GM21390 (cell line): ENCODE data around the gene MYL9.

ENCODE experiments used
- ATAC-seq: cut with Tn5 transposase; IDR thresholded peaks from one replicate; pipeline ENCODE4 v1.9.1; 2021; ENCODE audit not compliant: unreplicated experiment

The MYL9 gene

DNA sequence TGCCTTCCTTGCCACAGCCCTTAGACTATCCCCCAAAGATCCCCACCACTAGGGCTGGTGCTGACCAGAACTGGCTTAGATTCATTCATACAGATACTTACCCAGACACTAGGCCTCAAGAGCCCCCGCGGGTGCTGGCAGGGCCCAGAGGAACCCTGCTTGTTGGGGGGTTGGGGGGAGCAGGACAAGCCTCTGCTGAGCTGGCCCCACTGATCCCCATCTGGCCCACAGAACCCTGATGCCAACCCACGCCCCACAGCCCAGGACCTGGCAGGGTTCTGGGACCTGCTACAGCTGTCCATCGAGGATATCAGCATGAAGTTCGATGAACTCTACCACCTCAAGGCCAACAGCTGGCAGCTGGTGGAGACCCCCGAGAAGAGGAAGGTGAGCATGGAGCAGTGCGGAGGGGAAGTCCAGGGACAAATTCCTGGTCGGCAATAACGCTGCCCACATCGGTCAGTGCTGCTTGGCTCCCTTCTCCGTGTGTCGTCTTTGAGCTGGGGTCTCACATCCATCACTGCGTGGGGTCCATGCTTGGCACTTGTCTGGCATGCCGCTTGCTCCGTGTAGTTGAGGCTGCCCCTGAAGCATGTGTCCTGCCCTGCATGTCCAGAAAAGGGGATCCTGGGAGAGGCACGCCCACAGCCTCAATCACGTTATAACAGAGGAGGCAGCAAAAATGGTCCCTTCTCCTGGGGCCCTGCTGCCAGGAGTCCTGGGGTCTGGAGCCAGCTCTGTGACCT lies 15.5 kb upstream of the MYL9 start:
- ATAC-seq: no peak

DNA sequence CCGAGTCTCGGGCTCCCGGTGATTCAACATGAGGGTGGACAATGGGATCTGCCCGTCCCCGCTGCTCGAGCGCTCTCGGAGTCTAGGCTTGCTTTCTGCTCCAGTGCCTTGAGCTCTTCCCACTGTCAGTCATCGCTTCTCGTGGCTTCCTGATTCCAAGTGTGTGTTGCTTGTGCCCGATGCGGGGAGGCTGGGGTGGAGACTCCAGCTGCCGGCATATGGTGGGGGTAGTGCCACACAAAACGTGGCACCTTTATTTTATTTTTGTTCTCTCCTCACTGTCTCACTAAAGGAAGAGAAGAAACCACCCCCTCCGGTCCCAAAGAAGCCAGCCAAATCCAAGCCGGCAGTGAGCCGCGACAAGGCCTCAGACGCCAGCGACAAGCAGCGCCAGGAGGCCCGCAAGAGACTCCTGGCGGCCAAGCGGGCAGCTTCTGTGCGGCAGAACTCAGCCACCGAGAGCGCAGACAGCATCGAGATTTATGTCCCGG lies 14.8 kb upstream of the MYL9 start:
- ATAC-seq: no peak

DNA sequence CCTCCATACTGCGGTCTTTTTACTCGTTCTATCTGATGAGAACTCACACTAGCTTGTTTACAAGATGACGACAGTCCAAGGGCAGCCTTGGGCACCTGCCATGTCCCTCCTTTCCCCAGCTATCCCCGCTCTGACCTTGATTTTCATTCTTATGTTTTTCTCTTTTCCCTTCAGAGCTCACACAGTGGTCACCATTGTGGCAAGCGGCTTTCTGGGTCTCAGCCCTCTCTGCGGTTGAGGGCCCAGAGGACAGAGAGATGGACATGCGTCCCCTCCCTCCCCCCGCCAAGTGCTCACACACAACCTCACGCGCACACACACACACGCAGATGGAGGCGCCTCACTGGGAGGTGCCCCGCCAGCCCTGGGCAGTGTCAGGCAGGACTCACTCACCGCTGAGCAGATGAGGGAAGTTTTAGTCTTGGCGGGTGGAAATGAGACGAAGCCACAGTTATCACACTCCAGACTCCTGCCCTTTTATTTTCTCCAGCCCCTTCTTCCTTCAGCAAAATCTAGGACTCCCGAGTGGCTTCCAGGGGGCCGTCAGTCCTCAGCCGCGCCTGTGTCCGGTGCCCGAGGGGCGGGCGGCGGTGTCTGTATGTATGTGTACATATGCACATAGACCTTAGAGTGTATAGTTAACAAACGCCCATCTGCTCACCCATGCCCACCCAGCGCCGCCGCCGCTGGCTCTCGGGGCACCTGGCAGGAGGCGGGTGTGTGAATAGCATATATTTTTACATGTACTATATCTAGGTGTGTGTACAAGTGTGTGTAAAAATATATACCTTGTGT lies 13.8 kb upstream of the MYL9 start:
- no peak for ATAC-seq

DNA sequence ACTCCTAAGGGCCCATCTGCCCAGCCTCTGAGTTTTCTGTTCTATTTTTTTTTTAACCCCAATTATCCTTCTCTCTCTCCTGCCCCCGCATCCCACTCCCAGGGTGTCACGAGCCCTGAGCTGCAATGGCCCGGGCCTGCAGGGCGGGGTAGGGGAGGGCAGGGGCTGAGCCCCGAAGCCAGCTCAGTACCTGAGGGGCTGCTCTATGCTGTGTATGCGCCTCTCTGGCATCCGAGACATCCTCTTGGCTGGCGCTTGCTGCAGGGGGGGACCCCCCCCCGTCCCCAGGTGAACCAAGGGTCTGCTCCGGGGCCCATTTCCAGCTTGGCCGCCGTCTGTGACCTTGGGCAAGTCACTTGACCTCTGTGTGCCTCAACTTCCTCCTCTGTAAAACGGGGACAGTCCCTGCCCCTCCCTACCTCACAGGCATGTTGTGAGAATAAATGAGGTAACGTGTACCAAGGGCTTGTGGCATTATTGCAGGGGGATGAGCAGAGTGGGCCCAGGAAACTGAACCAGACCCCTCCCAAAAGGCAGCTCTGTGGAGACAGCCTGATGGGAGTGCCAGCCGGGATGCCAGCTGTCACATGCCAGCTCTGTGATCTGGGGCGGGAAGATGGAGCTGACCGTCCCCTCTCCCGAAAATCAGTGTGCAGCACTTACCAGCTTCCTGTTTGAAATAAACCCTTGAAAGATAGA lies 13.0 kb upstream of the MYL9 start:
- no peak for ATAC-seq

DNA sequence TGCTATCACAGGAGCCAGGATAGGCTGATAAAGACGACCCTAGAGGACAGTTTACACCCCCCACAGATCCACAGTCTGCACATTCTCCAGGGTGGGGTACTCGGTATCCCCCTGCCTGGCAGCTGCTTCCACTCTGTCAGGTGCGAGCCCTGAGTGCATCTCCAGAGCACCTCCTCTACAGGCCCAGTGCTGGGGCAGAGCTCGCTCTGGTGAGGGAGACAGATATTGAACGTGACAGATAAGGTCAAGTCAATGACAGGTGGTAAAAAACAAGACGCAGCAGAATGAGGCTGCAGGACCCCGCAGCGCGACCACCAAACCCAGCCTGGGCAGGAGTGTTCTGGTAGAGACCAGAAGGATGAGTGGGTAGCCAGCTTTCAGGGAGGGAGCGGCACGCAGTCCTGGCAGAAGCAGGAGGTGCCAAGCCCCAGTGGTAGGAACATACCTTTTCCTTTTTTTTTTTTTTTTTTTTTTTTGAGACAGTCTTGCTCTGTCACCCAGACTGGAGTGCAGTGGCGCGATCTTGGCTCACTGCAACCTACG lies 12.4 kb upstream of the MYL9 start:
- ATAC-seq: no peak

DNA sequence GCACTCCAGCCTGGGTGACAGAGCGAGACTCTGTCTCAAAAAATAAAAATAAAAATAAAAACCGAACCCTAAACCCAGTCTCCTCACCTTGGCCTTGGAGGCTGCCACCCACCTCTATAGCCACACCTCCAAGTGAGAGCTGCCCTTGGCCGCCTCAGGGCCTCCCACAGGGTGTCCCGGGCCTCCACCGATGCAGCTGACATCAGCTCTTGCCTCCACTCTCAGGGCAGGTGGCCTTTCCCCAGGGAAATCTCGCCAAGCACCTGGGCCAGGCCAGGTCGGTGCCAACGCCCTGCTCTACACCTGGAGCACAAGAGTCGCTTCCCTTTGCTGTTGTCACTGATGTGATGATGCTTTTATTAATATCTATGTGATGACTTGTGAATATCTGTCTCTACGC lies 8.9 kb upstream of the MYL9 start:
- no peak for ATAC-seq

DNA sequence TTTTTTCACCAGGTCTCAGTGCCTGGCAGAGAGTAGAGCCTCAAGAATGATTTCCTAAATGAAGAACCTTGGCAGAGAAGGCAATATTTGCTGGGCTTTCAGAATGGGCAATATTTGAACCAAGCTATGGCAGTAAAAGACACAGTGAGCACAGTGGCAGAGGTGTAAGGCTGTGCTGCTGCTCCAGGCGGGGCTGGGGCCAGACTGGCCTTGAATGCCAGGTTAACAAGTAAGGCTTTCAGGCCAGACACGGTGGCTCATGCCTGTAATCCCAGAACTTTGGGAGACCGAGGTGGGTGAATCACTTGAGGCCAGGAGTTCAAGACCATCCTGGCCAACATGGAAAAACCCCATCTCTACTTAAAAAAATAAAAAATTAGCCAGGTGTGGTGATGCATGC lies 8.5 kb upstream of the MYL9 start:
- no peak for ATAC-seq

DNA sequence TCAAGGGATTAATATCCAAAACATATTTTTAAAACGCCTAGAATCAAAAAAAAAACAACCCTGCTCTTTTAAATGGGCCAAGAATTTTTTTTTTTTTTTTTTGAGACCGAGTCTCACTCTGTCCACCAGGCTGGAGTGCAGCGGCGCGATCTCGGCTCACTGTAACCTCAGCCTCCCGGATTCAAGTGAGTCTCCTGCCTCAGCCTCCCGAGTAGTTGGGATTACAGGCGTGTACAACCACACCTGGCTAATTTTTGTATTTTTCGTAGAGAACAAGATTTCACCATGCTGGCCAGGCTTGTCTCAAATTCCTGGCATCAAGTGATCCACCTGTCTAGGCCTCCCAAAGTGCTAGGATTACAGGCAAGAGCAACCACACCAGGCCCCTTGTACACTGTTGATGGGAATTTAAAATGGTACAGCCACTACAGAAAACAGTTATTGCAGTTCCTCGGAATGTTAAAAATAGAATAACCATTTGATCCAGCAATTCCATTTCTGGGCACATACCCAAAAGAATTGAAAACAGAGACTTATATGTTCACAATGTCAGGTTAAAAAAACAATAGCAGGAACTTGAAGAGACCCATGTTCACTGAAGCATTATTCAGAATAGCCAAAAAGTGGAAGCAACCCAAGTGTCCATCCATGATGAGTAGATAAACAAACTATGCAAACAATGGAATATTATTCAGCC lies 3.1 kb upstream of the MYL9 start:
- ATAC-seq: no peak

DNA sequence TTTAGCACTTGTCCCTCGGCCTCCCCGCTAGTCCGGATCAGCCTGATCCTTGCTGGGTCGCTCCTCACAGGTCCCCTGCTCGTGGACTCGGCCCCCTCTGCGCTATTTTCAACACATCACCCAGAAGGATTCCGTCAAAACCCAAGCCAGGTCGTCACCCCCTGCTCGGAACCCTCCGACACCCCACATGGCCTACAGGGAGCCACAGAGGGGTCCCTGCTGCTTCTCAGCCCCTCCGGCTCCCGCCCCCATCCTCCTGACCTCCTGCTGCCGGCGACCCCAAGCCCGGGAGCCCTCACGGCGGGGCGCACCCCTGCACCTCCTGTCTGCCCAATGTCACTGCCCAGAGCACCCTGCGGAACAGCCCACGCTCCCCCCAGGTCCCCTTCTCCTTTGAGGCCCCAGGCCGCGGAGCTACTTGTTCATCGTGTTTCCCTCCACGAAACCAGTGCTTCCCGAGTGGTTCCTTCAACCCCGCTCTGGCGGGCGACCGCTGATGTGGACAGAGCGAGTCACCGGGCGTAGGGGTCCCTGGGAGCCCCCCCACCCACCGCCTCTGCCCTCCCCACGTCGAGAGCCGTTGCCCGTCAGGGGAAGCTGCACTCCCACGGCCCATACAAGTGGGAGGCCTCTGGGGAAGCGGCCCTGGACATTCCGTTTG lies 638 bp upstream of the MYL9 start:
- no peak for ATAC-seq

DNA sequence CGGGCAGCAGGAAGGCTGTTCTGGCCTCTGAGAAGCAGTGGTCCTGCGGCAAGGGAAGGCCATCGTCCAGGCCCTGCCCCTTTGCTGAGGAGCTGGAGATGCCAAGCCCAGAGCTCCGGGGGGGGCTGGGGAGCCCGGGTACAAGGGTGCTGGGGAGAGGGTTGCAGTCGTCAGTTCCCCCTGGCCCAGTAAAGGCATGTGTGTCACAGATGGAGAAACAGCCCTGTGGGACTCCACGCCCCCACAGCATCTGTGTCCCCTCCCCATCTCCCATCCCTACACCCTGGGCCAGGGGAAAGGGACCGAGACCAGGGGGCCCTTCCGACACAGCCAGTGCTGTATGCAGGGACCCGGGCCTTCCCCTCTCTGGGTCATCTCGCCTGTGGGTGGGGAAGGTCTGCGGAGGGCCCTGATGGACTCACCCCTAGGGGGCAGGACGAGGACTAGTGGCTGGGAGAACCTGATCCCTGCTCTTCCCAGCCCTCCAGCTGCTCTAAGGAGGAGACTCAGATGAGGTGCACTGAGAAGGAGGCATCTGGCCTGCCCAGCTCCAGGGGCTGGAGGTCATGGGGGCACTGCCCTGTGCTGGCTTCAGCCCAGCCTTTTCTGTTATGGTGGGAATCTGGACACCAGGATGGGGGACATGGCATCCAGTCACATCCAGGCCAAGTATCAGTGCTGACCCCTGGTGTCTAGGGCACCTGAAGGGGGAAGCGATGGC lies 609 bp downstream of the MYL9 start:
- no peak for ATAC-seq

DNA sequence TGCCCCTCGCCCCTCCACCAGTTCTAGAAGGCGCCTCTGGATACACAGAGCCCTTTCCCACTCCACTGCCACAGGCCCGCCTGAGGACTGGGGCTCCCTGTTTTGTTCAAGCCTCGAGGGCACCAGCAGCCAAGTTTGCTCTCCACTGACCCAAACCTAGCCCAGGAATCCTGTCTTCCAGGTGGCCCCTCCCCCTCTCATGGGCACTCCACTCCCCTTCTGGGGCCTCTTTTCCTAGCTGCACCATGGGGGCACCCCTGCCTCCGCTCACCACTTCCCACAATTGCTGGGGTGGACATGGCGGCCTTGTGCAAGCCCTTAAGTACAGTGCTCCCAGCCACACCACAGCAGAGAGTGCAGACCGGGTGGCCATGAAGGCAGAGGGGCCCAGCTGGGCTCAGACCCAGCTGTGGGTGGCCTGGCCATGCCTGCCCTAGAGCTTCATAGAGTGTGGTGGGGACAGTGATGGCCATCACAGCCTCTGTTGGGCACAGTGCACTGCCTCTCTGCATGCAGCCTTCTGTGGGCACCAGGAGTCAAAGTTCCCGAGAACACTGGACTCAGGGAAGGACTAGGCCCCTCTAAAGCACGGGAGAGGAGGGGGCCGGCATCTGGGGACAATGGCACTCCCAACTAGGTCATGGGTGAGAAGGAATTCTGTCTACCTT lies 1.3 kb downstream of the MYL9 start:
- no peak for ATAC-seq

DNA sequence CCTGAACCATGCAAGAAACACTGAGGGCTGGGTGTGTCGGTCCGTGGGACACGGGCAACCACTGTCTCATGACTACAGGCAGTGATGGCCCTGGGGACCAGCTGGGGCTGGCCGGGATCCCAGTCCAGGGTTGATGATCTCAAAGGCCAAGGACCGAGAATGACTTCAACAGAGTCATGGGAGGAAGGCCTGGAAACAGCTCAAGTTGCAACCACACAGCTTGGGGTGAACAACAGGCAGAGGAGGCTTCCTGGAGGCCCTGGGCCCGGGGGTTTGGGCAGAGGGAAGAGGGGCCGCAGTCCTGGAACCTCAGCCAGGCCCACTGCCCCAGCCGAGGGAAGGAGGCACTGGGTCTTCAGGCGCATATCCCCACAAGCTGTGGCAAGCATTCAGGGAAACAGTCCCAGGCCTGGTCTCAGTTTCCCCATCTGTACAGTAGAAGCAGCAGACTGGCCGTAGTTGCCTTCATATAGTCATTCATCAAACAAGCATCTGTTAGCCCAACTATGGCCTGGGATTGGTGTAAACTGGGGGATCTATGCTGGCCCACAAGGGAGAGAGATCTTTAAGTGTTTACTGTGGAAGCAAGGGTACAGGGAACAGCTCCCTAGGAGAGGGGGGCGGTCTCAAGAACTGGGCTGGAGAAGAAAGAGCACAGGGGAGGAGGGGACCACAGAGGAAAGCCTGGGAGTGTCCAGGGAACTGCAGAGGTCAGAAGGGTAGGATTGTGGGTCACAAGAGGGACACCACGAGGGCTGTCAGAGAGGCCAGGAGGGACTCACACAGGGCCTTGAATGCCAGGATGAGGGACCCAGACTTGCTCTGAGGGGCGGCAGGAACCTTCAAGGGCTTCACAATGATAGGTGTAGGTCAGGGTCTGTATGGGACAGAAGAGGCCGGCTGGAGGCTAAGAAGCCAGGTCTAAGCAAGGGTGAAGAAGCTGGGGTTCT lies 2.1 kb downstream of the MYL9 start:
- no peak for ATAC-seq

DNA sequence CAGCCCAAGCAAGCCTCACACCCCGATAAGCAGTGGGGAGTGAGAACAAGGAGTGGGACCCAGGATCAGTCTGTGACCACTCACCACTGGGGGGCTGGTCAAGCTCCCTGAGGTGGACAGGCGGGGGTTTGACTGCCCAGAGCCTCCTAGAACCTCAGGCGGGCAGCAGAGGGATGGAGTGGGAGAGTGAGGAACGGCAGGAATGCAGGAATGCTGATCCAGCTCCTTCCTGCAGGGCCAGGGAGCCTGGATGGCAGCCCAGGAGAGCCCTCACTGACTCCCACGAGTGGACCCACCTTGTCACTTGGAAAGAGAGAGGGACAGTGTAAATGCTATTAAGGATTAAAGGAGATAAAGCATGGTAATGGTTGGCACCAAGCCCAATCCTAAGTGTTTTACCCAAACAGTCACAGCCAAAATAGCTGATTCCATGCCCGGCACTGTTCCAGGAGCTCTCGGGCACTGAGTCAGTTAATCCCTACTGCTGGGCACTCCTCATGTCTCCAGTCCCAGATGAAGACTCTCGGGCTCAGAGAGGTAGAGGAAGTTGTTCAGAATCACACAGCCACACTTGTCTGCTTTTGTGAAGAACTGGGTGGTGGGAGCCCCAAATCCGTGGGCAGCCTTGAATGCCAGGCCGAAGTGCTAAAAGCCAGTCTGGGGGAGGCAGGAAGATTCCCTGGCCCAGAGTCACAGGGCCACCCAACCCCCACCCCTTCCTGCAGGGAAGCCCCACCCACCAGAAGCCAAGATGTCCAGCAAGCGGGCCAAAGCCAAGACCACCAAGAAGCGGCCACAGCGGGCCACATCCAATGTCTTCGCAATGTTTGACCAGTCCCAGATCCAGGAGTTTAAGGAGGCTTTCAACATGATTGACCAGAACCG lies 3.1 kb downstream of the MYL9 start:
- no peak for ATAC-seq

DNA sequence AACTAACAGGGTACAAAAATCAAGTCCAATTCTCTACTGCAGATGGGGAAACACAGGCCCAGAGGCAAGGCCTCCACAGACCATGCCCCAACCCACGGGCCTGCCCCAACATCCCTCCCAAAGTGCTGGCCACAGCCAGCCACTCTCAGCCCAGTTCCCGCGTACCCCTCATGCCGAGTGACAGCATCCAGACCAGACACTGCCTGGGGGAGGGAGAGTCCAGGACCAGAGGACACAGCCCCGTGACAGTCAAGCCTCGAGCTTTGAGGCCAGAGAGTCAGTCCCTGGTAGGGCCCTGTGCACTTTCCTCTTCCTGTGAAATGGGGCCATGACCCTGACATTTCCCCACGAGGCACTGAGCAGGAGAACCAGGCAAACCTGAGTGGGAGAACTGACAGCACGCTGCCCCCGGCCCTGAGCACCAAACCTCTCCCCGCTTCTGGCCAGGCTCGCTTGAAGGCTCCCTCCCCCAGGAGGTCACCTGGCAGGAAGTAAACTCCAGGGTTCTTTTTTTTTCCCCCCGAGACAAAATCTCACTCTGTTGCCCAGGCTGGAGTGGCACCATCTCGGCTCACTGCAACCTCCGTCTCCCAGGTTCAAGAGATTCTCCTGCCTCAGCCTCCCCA lies 4.9 kb downstream of the MYL9 start:
- no peak for ATAC-seq

DNA sequence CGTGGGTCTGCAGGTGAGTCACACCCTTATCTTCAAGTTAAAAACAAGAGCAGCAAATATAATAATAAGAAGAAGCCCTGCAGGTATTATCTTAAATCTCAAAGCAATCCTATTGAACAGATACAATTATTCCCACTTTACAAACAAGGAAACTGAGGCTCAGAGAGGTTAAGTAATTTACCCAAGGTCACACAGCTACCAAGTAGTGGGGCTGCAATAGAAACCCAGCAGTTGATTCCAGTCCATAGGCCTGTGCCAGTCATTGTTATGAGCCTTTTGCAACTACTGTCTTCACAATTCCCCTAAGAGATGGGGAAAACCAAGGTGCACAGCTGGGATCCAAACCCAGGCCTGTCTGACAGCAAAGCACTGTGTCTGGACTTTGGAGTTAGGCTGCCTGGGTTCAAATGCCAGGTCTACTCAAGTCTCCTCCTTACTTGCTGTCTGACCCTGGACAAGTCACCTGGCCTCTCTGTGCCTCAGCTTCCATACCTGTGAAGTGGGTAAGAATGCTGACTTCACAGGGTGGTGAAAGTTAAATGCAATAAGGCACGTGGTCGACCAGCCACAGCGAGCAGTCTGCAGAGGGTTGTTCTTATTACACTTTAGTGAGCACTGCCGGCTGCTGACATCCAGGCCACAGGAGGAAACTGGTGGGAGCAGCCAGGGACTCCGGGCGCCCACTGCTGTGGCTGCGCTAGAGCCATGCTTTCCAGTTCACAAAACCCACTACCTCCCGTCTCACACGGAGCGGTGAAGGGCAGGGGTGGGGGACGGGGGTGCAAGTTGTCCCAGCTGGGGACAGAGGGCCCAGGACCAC lies 6.1 kb downstream of the MYL9 start:
- ATAC-seq: no peak

DNA sequence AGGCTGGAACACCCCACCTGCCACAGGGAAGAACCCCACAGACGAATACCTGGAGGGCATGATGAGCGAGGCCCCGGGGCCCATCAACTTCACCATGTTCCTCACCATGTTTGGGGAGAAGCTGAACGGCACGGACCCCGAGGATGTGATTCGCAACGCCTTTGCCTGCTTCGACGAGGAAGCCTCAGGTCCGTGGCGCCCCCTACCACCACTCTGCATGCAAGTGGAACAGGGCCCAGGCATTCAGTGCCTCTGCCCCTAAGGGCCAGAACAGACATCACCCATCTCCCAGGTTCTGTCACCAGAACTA lies 6.6 kb downstream of the MYL9 start:
- no peak for ATAC-seq
